ENCODE measurements around the gene ARHGAP26. TPM values are rescaled to one million over a fixed set of nuclear protein-coding genes. Genes with fewer than 3 reads are reported as not detected.
"Not testable (repeated sequence)": the region's sequence is repeated elsewhere in the genome, so short reads cannot be mapped to it uniquely, and the experiment has no call there.

ARHGAP26 gene
- total RNA-seq, 1 experiment from 2014 or later = 65.5 TPM

- Histone ChIP-seq H3K9me3 (ENCODE audit: control insufficient read depth, insufficient read depth, low read depth, low read length) (no peaks in the 10 kb centered on the region), H3K36me3 (ENCODE audit: control insufficient read depth, insufficient read depth, low read length) (no peaks in the 10 kb centered on the region), H3K4me1 (ENCODE audit: control insufficient read depth, insufficient read depth, low read length) (no peaks in the 10 kb centered on the region), H3K4me3 (ENCODE audit: low read depth in 2 of 2, low read length in 2 of 2) (no peak overlapping the region), H3K27ac (ENCODE audit: low read length) (no peak overlapping the region), H3K27me3 (ENCODE audit: control insufficient read depth, insufficient read depth, low read length) (no peaks in the 10 kb centered on the region)
- intact Hi-C loops (cut with micrococcal nuclease; ENCODE audit: unreplicated experiment) (no loop called here), in situ Hi-C loops (cut with HindIII; ENCODE audit: low pct_unique_long_range_greater_than_20kb, low sequenced_read_pairs) (no loop called here)
- TF ChIP-seq POLR2AphosphoS5 (IDR thresholded peaks at IDR 0.05; ENCODE audit: low read depth, low read length) = no peak
- TF ChIP-seq SIN3A (IDR thresholded peaks at IDR 0.05; ENCODE audit: borderline replicate concordance, insufficient read depth, low read depth, low read length) = no peak
- no peak for TF ChIP-seq TCF7L2 (IDR thresholded peaks at IDR 0.05; ENCODE audit: low read depth, low read length)
- no peak for TF ChIP-seq CTCF (IDR thresholded peaks at IDR 0.05)
- TF ChIP-seq REST (IDR thresholded peaks at IDR 0.05; ENCODE audit: insufficient read depth in 1 of 2, low read depth in 2 of 2, low read length in 1 of 2) = no peak
- DNase-seq (ENCODE audit: low read depth, low spot score) = no peak
- BruUV-seq (replicated peaks) = no TSS peak
- ChIA-PET POLR2A (no interaction called here), CTCF (no interaction called here)
- no peak for ATAC-seq
These were observed 347.6 kb downstream of the ARHGAP26 start for GRCh38 chr5:143117821-143118220.

- TF ChIP-seq POLR2AphosphoS5 (IDR thresholded peaks at IDR 0.05; ENCODE audit: low read depth, low read length) = no peak
- no peak for TF ChIP-seq SIN3A (IDR thresholded peaks at IDR 0.05; ENCODE audit: borderline replicate concordance, insufficient read depth, low read depth, low read length)
- no peak for TF ChIP-seq CTCF (IDR thresholded peaks at IDR 0.05)
- no peak for TF ChIP-seq REST (IDR thresholded peaks at IDR 0.05; ENCODE audit: insufficient read depth in 1 of 2, low read depth in 2 of 2, low read length in 1 of 2)
- TF ChIP-seq TCF7L2 (IDR thresholded peaks at IDR 0.05; ENCODE audit: low read depth, low read length) = no peak
- Histone ChIP-seq H3K4me3 (ENCODE audit: low read depth in 2 of 2, low read length in 2 of 2) (no peak overlapping the region), H3K4me1 (ENCODE audit: control insufficient read depth, insufficient read depth, low read length) (no peaks in the 10 kb centered on the region), H3K36me3 (ENCODE audit: control insufficient read depth, insufficient read depth, low read length) (no peaks in the 10 kb centered on the region), H3K9me3 (ENCODE audit: control insufficient read depth, insufficient read depth, low read depth, low read length) (no peaks in the 10 kb centered on the region), H3K27me3 (ENCODE audit: control insufficient read depth, insufficient read depth, low read length) (no peaks in the 10 kb centered on the region), H3K27ac (ENCODE audit: low read length) (no peak overlapping the region)
- in situ Hi-C loops (cut with HindIII; ENCODE audit: low pct_unique_long_range_greater_than_20kb, low sequenced_read_pairs) = no loop called here
- ChIA-PET POLR2A (no interaction called here), CTCF (no interaction called here)
- no TSS peak for BruUV-seq (replicated peaks)
- no peak for DNase-seq (ENCODE audit: low read depth, low spot score)
- intact Hi-C loops (cut with micrococcal nuclease; ENCODE audit: unreplicated experiment) = no loop called here
- no peak for ATAC-seq
These were observed 348.0 kb downstream of the ARHGAP26 start for GRCh38 chr5:143118222-143118621.

- H3K4me1 ChIP-seq (ENCODE audit: control insufficient read depth, insufficient read depth, low read length); intact Hi-C loops (cut with micrococcal nuclease; ENCODE audit: unreplicated experiment); ATAC-seq; DNase-seq (ENCODE audit: low read depth, low spot score); H3K27me3 ChIP-seq (ENCODE audit: control insufficient read depth, insufficient read depth, low read length); H3K9me3 ChIP-seq (ENCODE audit: control insufficient read depth, insufficient read depth, low read depth, low read length); BruUV-seq (replicated peaks); CTCF ChIA-PET; H3K4me3 ChIP-seq (ENCODE audit: low read depth in 2 of 2, low read length in 2 of 2); H3K36me3 ChIP-seq (ENCODE audit: control insufficient read depth, insufficient read depth, low read length); in situ Hi-C loops (cut with HindIII; ENCODE audit: low pct_unique_long_range_greater_than_20kb, low sequenced_read_pairs): not testable (repeated sequence)
- POLR2A ChIA-PET = interaction anchor here (0.7 kb wide), 1 partner anchor 17 kb away, joined by 3 read pairs; no protein-coding TSS in a partner anchor
- H3K27ac ChIP-seq (ENCODE audit: low read length) = peak overlapping the region; percentile 46; the same call in 1 of the 2 replicates
These were observed 348.6 kb downstream of the ARHGAP26 start for GRCh38 chr5:143118818-143119217.
